GM23338 (cell line): ENCODE measurements around the gene TMEM30B. TPM values are rescaled to one million over a fixed set of nuclear protein-coding genes. Genes with fewer than 3 reads are reported as not detected.

Experiments
- ATAC-seq: fragments of 200-7000 bp; cut with Tn5 transposase; 3 replicates; pipeline ENCODE4 v1.9.1; 2020
- DNase-seq: peaks from one replicate; pipeline ENCODE4 v3.0.0-alpha.2; 2015; ENCODE audit warnings: low spot score
- H2AFZ ChIP-seq: fragments of 200-600 bp; sonication (generic); 2 replicates; pipeline ENCODE4 v1.8.0; 2016; ENCODE audit warnings: antibody characterized with exemption, mild to moderate bottlenecking, moderate library complexity
- H3F3A ChIP-seq: fragments of 200-600 bp; sonication (generic); replicated peaks from 2 replicates; pipeline ENCODE4 v1.8.0; 2017; ENCODE audit warnings: antibody characterized with exemption, mixed run types, low read depth
- H3K27ac ChIP-seq: fragments of 200-600 bp; sonication (generic); 2 replicates; pipeline ENCODE4 v1.6.1; 2016; ENCODE audit warnings: low read depth
- H3K27me3 ChIP-seq: fragments of 200-600 bp; sonication (generic); 2 replicates; pipeline ENCODE4 v1.8.0; 2016; ENCODE audit warnings: mild to moderate bottlenecking, mixed run types, moderate library complexity; ENCODE audit not compliant: insufficient read depth
- H3K36me3 ChIP-seq: fragments of 200-600 bp; sonication (generic); 2 replicates; pipeline ENCODE4 v1.8.0; 2016; ENCODE audit warnings: mild to moderate bottlenecking; ENCODE audit not compliant: insufficient read depth
- H3K4me1 ChIP-seq: fragments of 200-600 bp; sonication (generic); 2 replicates; pipeline ENCODE4 v1.8.0; 2016; ENCODE audit warnings: mild to moderate bottlenecking, moderate library complexity; ENCODE audit not compliant: insufficient read depth
- H3K4me2 ChIP-seq: fragments of 200-600 bp; sonication (generic); 2 replicates; pipeline ENCODE4 v1.7.1; 2017; ENCODE audit warnings: mixed run types
- H3K4me3 ChIP-seq: fragments of 200-600 bp; sonication (generic); 2 replicates; pipeline ENCODE4 v1.6.1; 2016; ENCODE audit warnings: mixed run types
- H3K79me2 ChIP-seq: fragments of 200-600 bp; sonication (generic); replicated peaks from 2 replicates; pipeline ENCODE4 v1.8.0; 2017; ENCODE audit warnings: mild to moderate bottlenecking; ENCODE audit not compliant: insufficient read depth
- H3K9me2 ChIP-seq: fragments of 200-600 bp; sonication (generic); 2 replicates; pipeline ENCODE4 v1.8.0; 2017; ENCODE audit not compliant: insufficient read depth
- H4K20me1 ChIP-seq: fragments of 200-600 bp; sonication (generic); replicated peaks from 2 replicates; pipeline ENCODE4 v1.8.0; 2017; ENCODE audit warnings: mild to moderate bottlenecking; ENCODE audit not compliant: insufficient read depth
- H3K27ac Mint-ChIP-seq: 2 replicates; pipeline ENCODE4 v1.8.0; 2020; ENCODE audit warnings: inconsistent platforms, mild to moderate bottlenecking, moderate library complexity, mixed read lengths
- H3K27me3 Mint-ChIP-seq: 3 replicates; pipeline ENCODE4 v1.8.0; 2022; ENCODE audit warnings: low read depth, mild to moderate bottlenecking, moderate library complexity, mixed read lengths, inconsistent platforms; ENCODE audit not compliant: insufficient read depth, poor library complexity
- H3K36me3 Mint-ChIP-seq: 3 replicates; pipeline ENCODE4 v1.8.0; 2021; ENCODE audit warnings: low read depth, mild to moderate bottlenecking, inconsistent platforms, moderate library complexity, mixed read lengths
- H3K4me1 Mint-ChIP-seq: 3 replicates; pipeline ENCODE4 v1.8.0; 2020; ENCODE audit warnings: mild to moderate bottlenecking, inconsistent platforms, mixed read lengths
- H3K4me3 Mint-ChIP-seq: 3 replicates; pipeline ENCODE4 v1.8.0; 2021; ENCODE audit warnings: moderate library complexity, mild to moderate bottlenecking, inconsistent platforms, mixed read lengths
- H3K9me3 Mint-ChIP-seq: 3 replicates; pipeline ENCODE4 v1.8.0; 2020; ENCODE audit warnings: moderate library complexity, mild to moderate bottlenecking, inconsistent platforms, mixed read lengths
- CREB1 ChIP-seq: fragments of 250-450 bp; sonication (Bioruptor Pico); IDR thresholded peaks from 2 replicates; pipeline ENCODE4 v1.5.0; 2020; ENCODE audit warnings: low read depth, mild to moderate bottlenecking, moderate library complexity
- ETS1 ChIP-seq: IDR thresholded peaks from 2 replicates; pipeline ENCODE4 v1.6.1; 2016; ENCODE audit warnings: antibody characterized with exemption
- EZH2 ChIP-seq: fragments of 200-600 bp; sonication (generic); IDR thresholded peaks from one replicate; pipeline ENCODE4 v1.8.0; 2017; ENCODE audit warnings: antibody characterized with exemption, mild to moderate bottlenecking, low read depth; ENCODE audit not compliant: unreplicated experiment
- EZH2phosphoT487 ChIP-seq: fragments of 200-600 bp; sonication (generic); IDR thresholded peaks from one replicate; pipeline ENCODE4 v1.8.1; 2018; ENCODE audit warnings: antibody characterized with exemption; ENCODE audit not compliant: unreplicated experiment
- JUNB ChIP-seq: IDR thresholded peaks from one replicate; pipeline ENCODE4 v1.6.1; 2016; ENCODE audit warnings: antibody characterized with exemption; ENCODE audit not compliant: unreplicated experiment
- NANOG ChIP-seq: IDR thresholded peaks from 2 replicates; pipeline ENCODE4 v1.6.1; 2016; ENCODE audit warnings: antibody characterized with exemption, borderline replicate concordance
- POLR2AphosphoS5 ChIP-seq: IDR thresholded peaks from 2 replicates; pipeline ENCODE4 v1.6.1; 2016; ENCODE audit warnings: antibody characterized with exemption, low read depth
- REST ChIP-seq: IDR thresholded peaks from one replicate; pipeline ENCODE4 v1.6.1; 2018; ENCODE audit warnings: antibody characterized with exemption; ENCODE audit not compliant: unreplicated experiment
- STAT1 ChIP-seq: IDR thresholded peaks from one replicate; pipeline ENCODE4 v1.6.1; 2016; ENCODE audit warnings: antibody characterized with exemption; ENCODE audit not compliant: unreplicated experiment
- ZNF114 ChIP-seq: fragments of 250-450 bp; sonication (Bioruptor Pico); IDR thresholded peaks from 2 replicates; pipeline ENCODE4 v1.5.0; 2020; ENCODE audit warnings: mild to moderate bottlenecking, moderate library complexity
- ZNF331 ChIP-seq: fragments of 250-450 bp; sonication (Bioruptor Pico); IDR thresholded peaks from 2 replicates; pipeline ENCODE4 v1.5.0; 2020; ENCODE audit warnings: low read depth, mild to moderate bottlenecking, moderate library complexity
- polyA plus RNA-seq: library from polyadenylated mRNA; unstranded; fragments of >200 nt; fragmentation: Nextera tagmentation; extraction: Ambion mirVana; gene quantifications from 2 replicates; pipeline ENCODE4 v1.2.1, GENCODE V29; 2016
- total RNA-seq: library from RNA; depleted of rRNA; stranded (reverse); fragments of >200 nt; shearing (Covaris generic); gene quantifications from 2 replicates; pipeline ENCODE4 v1.2.3, GENCODE V29; 2014
- TF ChIP-seq, protein P1 (sequence below): fragments of 250-450 bp; sonication (Bioruptor Pico); IDR thresholded peaks from 2 replicates; pipeline ENCODE4 v1.5.0; 2020; ENCODE audit warnings: mild to moderate bottlenecking, moderate library complexity
- TF ChIP-seq, protein P2 (sequence below), 2 experiments: fragments of 200-600 bp in 1 of 2; sonication (generic) in 1 of 2; conservative IDR thresholded peaks; 2 replicates each; pipeline versions ENCODE4 v1.5.1 to v1.6.1; 2016 to 2017; ENCODE audit warnings: antibody characterized with exemption in 2 of 2, low read depth in 2 of 2, mild to moderate bottlenecking in 2 of 2, moderate library complexity in 1 of 2

TMEM30B gene
- total and polyA plus RNA-seq, 2 experiments from 2014 or later, result 7.2 to 22.9 TPM

GRCh38 chr14:61330511-61330910 lies 49.4 kb upstream of the TMEM30B start:
- no peaks in the 10 kb centered on the region for H3K4me1 ChIP-seq
- no peak overlapping the region for H3K4me3 ChIP-seq
- H3K27ac Mint-ChIP-seq, result no peak overlapping the region
- peaks cover 10% of the 10 kb centered on the region for H3K4me1 Mint-ChIP-seq
- DNase-seq (no peak), ATAC-seq (no peak)
- no peak overlapping the region for H3K4me3 Mint-ChIP-seq
- no peaks in the 10 kb centered on the region for H4K20me1 ChIP-seq
- H3K27me3 Mint-ChIP-seq, result peaks cover 2% of the 10 kb centered on the region
- H3K9me2 ChIP-seq, result no peaks in the 10 kb centered on the region
- no peaks in the 10 kb centered on the region for H3K79me2 ChIP-seq
- no peak overlapping the region for H3K27ac ChIP-seq
- no peak overlapping the region for H3K4me2 ChIP-seq
- H3K9me3 Mint-ChIP-seq, result peaks cover 6% of the 10 kb centered on the region; the same call in 2 of the 3 replicates
- no peak overlapping the region for H2AFZ ChIP-seq
- peaks cover 3% of the 10 kb centered on the region; the same call in 2 of the 3 replicates for H3K36me3 Mint-ChIP-seq
- no peaks in the 10 kb centered on the region for H3K36me3 ChIP-seq
- H3F3A ChIP-seq, result no peaks in the 10 kb centered on the region
- H3K27me3 ChIP-seq, result no peaks in the 10 kb centered on the region
- TF ChIP-seq JUNB (no peak), NANOG (no peak), REST (no peak), EZH2 (no peak), STAT1 (no peak), POLR2AphosphoS5 (no peak), ZNF331 (CRISPR knock-in tag) (no peak), CREB1 (CRISPR knock-in tag) (no peak), ZNF114 (CRISPR knock-in tag) (no peak), ETS1 (no peak), EZH2phosphoT487 (no peak)
- TF ChIP-seq, protein P1, sequence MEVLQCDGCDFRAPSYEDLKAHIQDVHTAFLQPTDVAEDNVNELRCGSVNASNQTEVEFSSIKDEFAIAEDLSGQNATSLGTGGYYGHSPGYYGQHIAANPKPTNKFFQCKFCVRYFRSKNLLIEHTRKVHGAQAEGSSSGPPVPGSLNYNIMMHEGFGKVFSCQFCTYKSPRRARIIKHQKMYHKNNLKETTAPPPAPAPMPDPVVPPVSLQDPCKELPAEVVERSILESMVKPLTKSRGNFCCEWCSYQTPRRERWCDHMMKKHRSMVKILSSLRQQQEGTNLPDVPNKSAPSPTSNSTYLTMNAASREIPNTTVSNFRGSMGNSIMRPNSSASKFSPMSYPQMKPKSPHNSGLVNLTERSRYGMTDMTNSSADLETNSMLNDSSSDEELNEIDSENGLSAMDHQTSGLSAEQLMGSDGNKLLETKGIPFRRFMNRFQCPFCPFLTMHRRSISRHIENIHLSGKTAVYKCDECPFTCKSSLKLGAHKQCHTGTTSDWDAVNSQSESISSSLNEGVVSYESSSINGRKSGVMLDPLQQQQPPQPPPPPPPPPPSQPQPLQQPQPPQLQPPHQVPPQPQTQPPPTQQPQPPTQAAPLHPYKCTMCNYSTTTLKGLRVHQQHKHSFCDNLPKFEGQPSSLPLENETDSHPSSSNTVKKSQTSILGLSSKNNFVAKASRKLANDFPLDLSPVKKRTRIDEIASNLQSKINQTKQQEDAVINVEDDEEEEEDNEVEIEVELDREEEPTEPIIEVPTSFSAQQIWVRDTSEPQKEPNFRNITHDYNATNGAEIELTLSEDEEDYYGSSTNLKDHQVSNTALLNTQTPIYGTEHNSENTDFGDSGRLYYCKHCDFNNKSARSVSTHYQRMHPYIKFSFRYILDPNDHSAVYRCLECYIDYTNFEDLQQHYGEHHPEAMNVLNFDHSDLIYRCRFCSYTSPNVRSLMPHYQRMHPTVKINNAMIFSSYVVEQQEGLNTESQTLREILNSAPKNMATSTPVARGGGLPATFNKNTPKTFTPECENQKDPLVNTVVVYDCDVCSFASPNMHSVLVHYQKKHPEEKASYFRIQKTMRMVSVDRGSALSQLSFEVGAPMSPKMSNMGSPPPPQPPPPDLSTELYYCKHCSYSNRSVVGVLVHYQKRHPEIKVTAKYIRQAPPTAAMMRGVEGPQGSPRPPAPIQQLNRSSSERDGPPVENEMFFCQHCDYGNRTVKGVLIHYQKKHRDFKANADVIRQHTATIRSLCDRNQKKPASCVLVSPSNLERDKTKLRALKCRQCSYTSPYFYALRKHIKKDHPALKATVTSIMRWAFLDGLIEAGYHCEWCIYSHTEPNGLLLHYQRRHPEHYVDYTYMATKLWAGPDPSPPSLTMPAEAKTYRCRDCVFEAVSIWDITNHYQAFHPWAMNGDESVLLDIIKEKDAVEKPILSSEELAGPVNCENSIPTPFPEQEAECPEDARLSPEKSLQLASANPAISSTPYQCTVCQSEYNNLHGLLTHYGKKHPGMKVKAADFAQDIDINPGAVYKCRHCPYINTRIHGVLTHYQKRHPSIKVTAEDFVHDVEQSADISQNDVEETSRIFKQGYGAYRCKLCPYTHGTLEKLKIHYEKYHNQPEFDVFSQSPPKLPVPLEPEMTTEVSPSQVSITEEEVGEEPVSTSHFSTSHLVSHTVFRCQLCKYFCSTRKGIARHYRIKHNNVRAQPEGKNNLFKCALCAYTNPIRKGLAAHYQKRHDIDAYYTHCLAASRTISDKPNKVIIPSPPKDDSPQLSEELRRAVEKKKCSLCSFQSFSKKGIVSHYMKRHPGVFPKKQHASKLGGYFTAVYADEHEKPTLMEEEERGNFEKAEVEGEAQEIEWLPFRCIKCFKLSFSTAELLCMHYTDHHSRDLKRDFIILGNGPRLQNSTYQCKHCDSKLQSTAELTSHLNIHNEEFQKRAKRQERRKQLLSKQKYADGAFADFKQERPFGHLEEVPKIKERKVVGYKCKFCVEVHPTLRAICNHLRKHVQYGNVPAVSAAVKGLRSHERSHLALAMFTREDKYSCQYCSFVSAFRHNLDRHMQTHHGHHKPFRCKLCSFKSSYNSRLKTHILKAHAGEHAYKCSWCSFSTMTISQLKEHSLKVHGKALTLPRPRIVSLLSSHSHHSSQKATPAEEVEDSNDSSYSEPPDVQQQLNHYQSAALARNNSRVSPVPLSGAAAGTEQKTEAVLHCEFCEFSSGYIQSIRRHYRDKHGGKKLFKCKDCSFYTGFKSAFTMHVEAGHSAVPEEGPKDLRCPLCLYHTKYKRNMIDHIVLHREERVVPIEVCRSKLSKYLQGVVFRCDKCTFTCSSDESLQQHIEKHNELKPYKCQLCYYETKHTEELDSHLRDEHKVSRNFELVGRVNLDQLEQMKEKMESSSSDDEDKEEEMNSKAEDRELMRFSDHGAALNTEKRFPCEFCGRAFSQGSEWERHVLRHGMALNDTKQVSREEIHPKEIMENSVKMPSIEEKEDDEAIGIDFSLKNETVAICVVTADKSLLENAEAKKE (CRISPR knock-in tag), result no peak
- TF ChIP-seq, protein P2, sequence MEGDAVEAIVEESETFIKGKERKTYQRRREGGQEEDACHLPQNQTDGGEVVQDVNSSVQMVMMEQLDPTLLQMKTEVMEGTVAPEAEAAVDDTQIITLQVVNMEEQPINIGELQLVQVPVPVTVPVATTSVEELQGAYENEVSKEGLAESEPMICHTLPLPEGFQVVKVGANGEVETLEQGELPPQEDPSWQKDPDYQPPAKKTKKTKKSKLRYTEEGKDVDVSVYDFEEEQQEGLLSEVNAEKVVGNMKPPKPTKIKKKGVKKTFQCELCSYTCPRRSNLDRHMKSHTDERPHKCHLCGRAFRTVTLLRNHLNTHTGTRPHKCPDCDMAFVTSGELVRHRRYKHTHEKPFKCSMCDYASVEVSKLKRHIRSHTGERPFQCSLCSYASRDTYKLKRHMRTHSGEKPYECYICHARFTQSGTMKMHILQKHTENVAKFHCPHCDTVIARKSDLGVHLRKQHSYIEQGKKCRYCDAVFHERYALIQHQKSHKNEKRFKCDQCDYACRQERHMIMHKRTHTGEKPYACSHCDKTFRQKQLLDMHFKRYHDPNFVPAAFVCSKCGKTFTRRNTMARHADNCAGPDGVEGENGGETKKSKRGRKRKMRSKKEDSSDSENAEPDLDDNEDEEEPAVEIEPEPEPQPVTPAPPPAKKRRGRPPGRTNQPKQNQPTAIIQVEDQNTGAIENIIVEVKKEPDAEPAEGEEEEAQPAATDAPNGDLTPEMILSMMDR (conservative IDR thresholded peaks at IDR 0.05; ENCODE audit: low read depth in 2 of 2), result no peak
